ENCODE results near the gene LGR4. TPM values are rescaled to one million over a fixed set of nuclear protein-coding genes. Genes with fewer than 3 reads are reported as not detected.

Gene LGR4
- total RNA-seq, 4 donors from 2014 or later, result 28.7 to 165 (median 120) TPM

GRCh38 chr11:27433742-27434141, 38.8 kb downstream of the LGR4 start:
- in situ Hi-C loops (cut with MboI; ENCODE audit: low pct_ligation_motif_present in 1 of 4, low pct_unique_long_range_greater_than_20kb in 1 of 4, low sequenced_read_pairs in 3 of 4), result no loop called here
- Histone ChIP-seq H3K4me3 (no peak overlapping the region), H3K36me3 (no peaks in the 10 kb centered on the region), H3K9me3 (no peaks in the 10 kb centered on the region), H3K27me3 (no peaks in the 10 kb centered on the region), H3K27ac (no peak overlapping the region), H3K4me1 (peaks cover 0 to 24% (median 3%) of the 10 kb centered on the region in 4 donors)
- DNase-seq, result no peak
- intact Hi-C loops (cut with DNase I; ENCODE audit: low total_unique reads), result no loop called here
- 58 to 65% methylated on average over 2 of the region's 2 CpGs for WGBS, 2 donors (ENCODE audit: low coverage in 1 of 2)
- no peak for TF ChIP-seq CTCF (IDR thresholded peaks at IDR 0.05)
- no peak for TF ChIP-seq POLR2AphosphoS5 (IDR thresholded peaks at IDR 0.05)
- TF ChIP-seq EP300 (IDR thresholded peaks at IDR 0.05; ENCODE audit: low read depth), result no peak
- no peak for TF ChIP-seq POLR2A (IDR thresholded peaks at IDR 0.05)

GRCh38 chr11:27431808-27432207, 40.8 kb downstream of the LGR4 start:
- WGBS, 2 donors (ENCODE audit: low coverage in 1 of 2), result 60 to 85% methylated on average over 2 of the region's 2 CpGs
- in situ Hi-C loops (cut with MboI; ENCODE audit: low pct_ligation_motif_present in 1 of 4, low pct_unique_long_range_greater_than_20kb in 1 of 4, low sequenced_read_pairs in 3 of 4), result no loop called here
- Histone ChIP-seq H3K9me3 (no peaks in the 10 kb centered on the region), H3K36me3 (no peaks in the 10 kb centered on the region), H3K4me3 (no peak overlapping the region), H3K27me3 (no peaks in the 10 kb centered on the region), H3K27ac (no peak overlapping the region), H3K4me1 (peaks cover 0 to 13% (median 0%) of the 10 kb centered on the region in 4 donors)
- intact Hi-C loops (cut with DNase I; ENCODE audit: low total_unique reads), result no loop called here
- TF ChIP-seq POLR2AphosphoS5 (IDR thresholded peaks at IDR 0.05) (no peak), POLR2A (IDR thresholded peaks at IDR 0.05) (no peak), CTCF (IDR thresholded peaks at IDR 0.05) (no peak), EP300 (IDR thresholded peaks at IDR 0.05; ENCODE audit: low read depth) (no peak)
- DNase-seq, result no peak

GRCh38 chr11:27429761-27430393, 42.7 kb downstream of the LGR4 start:
- H3K4me3 ChIP-seq, result no peak overlapping the region
- no peak for TF ChIP-seq CTCF (IDR thresholded peaks at IDR 0.05)
- TF ChIP-seq POLR2AphosphoS5 (IDR thresholded peaks at IDR 0.05), result no peak
- no peak for TF ChIP-seq POLR2A (IDR thresholded peaks at IDR 0.05)
- TF ChIP-seq EP300 (IDR thresholded peaks at IDR 0.05; ENCODE audit: low read depth), result no peak
- H3K27ac ChIP-seq, result no peak overlapping the region
- H3K36me3 ChIP-seq, result no peaks in the 10 kb centered on the region
- 42 to 47% methylated on average over 4 to 5 of the region's 5 CpGs for WGBS, 2 donors (ENCODE audit: low coverage in 1 of 2)
- H3K9me3 ChIP-seq, result no peaks in the 10 kb centered on the region
- in situ Hi-C loops (cut with MboI; ENCODE audit: low pct_ligation_motif_present in 1 of 4, low pct_unique_long_range_greater_than_20kb in 1 of 4, low sequenced_read_pairs in 3 of 4), result no loop called here
- H3K27me3 ChIP-seq, result no peaks in the 10 kb centered on the region
- peaks cover 0 to 12% (median 0%) of the 10 kb centered on the region in 4 donors for H3K4me1 ChIP-seq
- intact Hi-C loops (cut with DNase I; ENCODE audit: low total_unique reads), result no loop called here
- no peak for DNase-seq

- no peaks in the 10 kb centered on the region for H3K27me3 ChIP-seq
- H3K36me3 ChIP-seq, result no peaks in the 10 kb centered on the region
- TF ChIP-seq POLR2A (IDR thresholded peaks at IDR 0.05), result no peak
- peaks cover 0 to 17% (median 0%) of the 10 kb centered on the region in 4 donors for H3K4me1 ChIP-seq
- intact Hi-C loops (cut with DNase I; ENCODE audit: low total_unique reads) (no loop called here), in situ Hi-C loops (cut with MboI; ENCODE audit: low pct_ligation_motif_present in 1 of 4, low pct_unique_long_range_greater_than_20kb in 1 of 4, low sequenced_read_pairs in 3 of 4) (no loop called here)
- H3K9me3 ChIP-seq, result no peaks in the 10 kb centered on the region
- no peak overlapping the region for H3K27ac ChIP-seq
- H3K4me3 ChIP-seq, result no peak overlapping the region
- WGBS, 2 donors (ENCODE audit: low coverage in 1 of 2), result 67 to 82% methylated on average over 7 of the region's 7 CpGs
- no peak for DNase-seq
Measured at GRCh38 chr11:27427183-27427980, 45.2 kb downstream of the LGR4 start.
